ENCODE data around the gene TNFRSF19. TPM values are rescaled to one million over a fixed set of nuclear protein-coding genes. Genes with fewer than 3 reads are reported as not detected.

Gene TNFRSF19
- total and polyA plus RNA-seq, 2 of the 8 experiments (the other 6 are each of a cell fraction or from before 2014, with no cell fraction given): 0.50 to 0.95 TPM

DNA sequence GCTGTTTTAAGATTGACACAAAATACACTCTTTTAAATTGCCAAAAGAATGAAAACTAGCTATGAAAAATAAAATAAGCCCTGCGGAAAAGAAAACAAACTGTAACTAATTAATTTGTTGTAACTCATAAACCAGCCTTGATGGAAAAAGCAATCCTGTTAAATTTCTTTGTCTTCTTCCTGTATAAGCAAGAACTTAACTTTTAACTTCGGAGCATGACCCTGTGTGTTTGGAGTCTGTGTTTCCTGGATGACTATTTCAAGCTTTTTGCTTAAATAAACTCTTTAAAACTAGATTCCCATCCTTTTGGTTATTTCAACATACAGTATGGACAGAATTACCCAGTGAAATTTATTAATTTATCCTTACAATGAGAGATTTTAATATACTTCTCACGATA is 122.6 kb downstream of the TNFRSF19 start:
- H2AFZ ChIP-seq (ENCODE audit: low read length): no peak overlapping the region
- 92% methylated on average over 3 of the region's 3 CpGs; no CpG with 5 or more reads in 1 of the 2 experiments for WGBS, 2 experiments (ENCODE audit: extremely low coverage in 1 of 2, insufficient coverage in 1 of 2, insufficient read length in 1 of 2, insufficient replicate concordance in 2 of 2, low coverage in 1 of 2, low lambda C conversion rate in 2 of 2, missing lambda C conversion rate in 1 of 2)
- H3K4me2 ChIP-seq (ENCODE audit: insufficient read depth in 1 of 2, low read depth in 2 of 2, low read length in 2 of 2): no peak overlapping the region
- POLR2A ChIA-PET (ENCODE audit: partially characterized antibody): no interaction called here
- no peaks in the 10 kb centered on the region for H3K79me2 ChIP-seq (ENCODE audit: control insufficient read depth in 1 of 2, insufficient read depth in 2 of 2, low read length in 2 of 2)
- H3K27ac ChIP-seq (ENCODE audit: low read depth, low read length): no peak overlapping the region
- no peak overlapping the region for H3K4me3 ChIP-seq (ENCODE audit: extremely low read depth in 1 of 4, insufficient read depth in 2 of 4, low read depth in 3 of 4, low read length in 4 of 4)
- no peaks in the 10 kb centered on the region for H3K23me2 ChIP-seq (ENCODE audit: low read depth, low read length)
- H3K36me3 ChIP-seq (ENCODE audit: control insufficient read depth in 2 of 4, insufficient read depth in 4 of 4, low read length in 3 of 4): no peaks in the 10 kb centered on the region; a peak in 1 of 8 replicates
- TF ChIP-seq EP300 (IDR thresholded peaks at IDR 0.05; ENCODE audit: borderline replicate concordance in 1 of 2, low read depth in 2 of 2, low read length in 2 of 2): no peak
- no peak for TF ChIP-seq SP4 (IDR thresholded peaks at IDR 0.05; ENCODE audit: low read length)
- no peak for TF ChIP-seq SIN3A (conservative IDR thresholded peaks at IDR 0.05 in 1 of 2, IDR thresholded peaks at IDR 0.05 in 1 of 2; ENCODE audit: low read depth in 1 of 2, low read length in 2 of 2)
- TF ChIP-seq TEAD4 (IDR thresholded peaks at IDR 0.05; ENCODE audit: low read depth, low read length): no peak
- no peak for TF ChIP-seq SUZ12 (IDR thresholded peaks at IDR 0.05; ENCODE audit: low read length)
- no peak for TF ChIP-seq EGR1 (IDR thresholded peaks at IDR 0.05; ENCODE audit: borderline replicate concordance, low read depth, low read length)
- no peak for TF ChIP-seq CHD1 (IDR thresholded peaks at IDR 0.05; ENCODE audit: low read depth, low read length)
- TF ChIP-seq KDM5A (IDR thresholded peaks at IDR 0.05; ENCODE audit: low read length): no peak
- no peak overlapping the region for H2BK15ac ChIP-seq (ENCODE audit: low read length)
- H3K79me1 ChIP-seq (ENCODE audit: low read depth, low read length): no peaks in the 10 kb centered on the region
- H4K20me1 ChIP-seq (replicated peaks in 1 of 2; ENCODE audit: control insufficient read depth in 1 of 2, insufficient read depth in 2 of 2, low read length in 2 of 2): no peaks in the 10 kb centered on the region
- no peaks in the 10 kb centered on the region for H3K9me3 ChIP-seq (ENCODE audit: insufficient read depth in 2 of 2, low read depth in 1 of 2, low read length in 1 of 2)
- H2BK12ac ChIP-seq (ENCODE audit: low read depth, low read length): no peak overlapping the region
- no peak overlapping the region for H4K91ac ChIP-seq (replicated peaks; ENCODE audit: insufficient read length, low read length)
- H3K4ac ChIP-seq (replicated peaks; ENCODE audit: insufficient read length, low read depth, low read length): no peak overlapping the region
- H3K56ac ChIP-seq (replicated peaks; ENCODE audit: insufficient read length, low read depth, low read length): no peak overlapping the region
- CTCF ChIA-PET (ENCODE audit: partially characterized antibody): interaction anchor here (0.6 to 1.0 kb wide), 5 partner anchors 25 to 227 kb away, joined by 3 to 4 read pairs (median 3); no protein-coding TSS in a partner anchor
- peaks cover 4 to 11% (median 7%) of the 10 kb centered on the region in 4 experiments for H3K4me1 ChIP-seq (replicated peaks in 1 of 4; ENCODE audit: control insufficient read depth in 3 of 4, insufficient read depth in 4 of 4, low read length in 3 of 4)
- H2BK5ac ChIP-seq (ENCODE audit: low read depth, low read length): no peak overlapping the region
- no peak for DNase-seq (ENCODE audit: low read depth in 1 of 2, low spot score in 2 of 2)
- no peaks in the 10 kb centered on the region for H3K27me3 ChIP-seq (replicated peaks in 1 of 4; ENCODE audit: control insufficient read depth in 3 of 4, extremely low read depth in 1 of 4, insufficient read depth in 3 of 4, low read length in 3 of 4)
- H3K23ac ChIP-seq (ENCODE audit: insufficient read length): no peak overlapping the region
- no peak overlapping the region for H3K9ac ChIP-seq (replicated peaks in 1 of 4; ENCODE audit: extremely low read depth in 1 of 4, low read depth in 3 of 4, low read length in 3 of 4)
- H4K5ac ChIP-seq (ENCODE audit: insufficient read length, low read depth, low read length): no peak overlapping the region
- H2BK20ac ChIP-seq (ENCODE audit: low read length): no peak overlapping the region
- no peak overlapping the region for H2BK120ac ChIP-seq (replicated peaks; ENCODE audit: low read depth, low read length)
- FAIRE-seq: no peak
- no peak overlapping the region for H3K14ac ChIP-seq (ENCODE audit: insufficient read length)
- H2AK5ac ChIP-seq (ENCODE audit: low read depth, low read length): no peak overlapping the region
- H4K8ac ChIP-seq (ENCODE audit: extremely low read depth, insufficient read depth, low read length): no peak overlapping the region
- H3K18ac ChIP-seq (ENCODE audit: extremely low read depth, low read length): no peak overlapping the region
